Astrocyte of the spinal cord (primary cell): ENCODE measurements around the gene SUMO3.

Experiments
- DNase-seq: peaks from one replicate; pipeline ENCODE4 v3.0.0; 2011; ENCODE audit warnings: low read depth, low spot score
- H3K4me3 ChIP-seq: 2 replicates; pipeline ENCODE4 v1.5.1; 2011; ENCODE audit warnings: low read depth, mild to moderate bottlenecking, low read length, moderate library complexity
- in situ Hi-C: cut with HindIII; loops from 2 replicates; pipeline ENCODE4 v1.10.0; 2017; ENCODE audit warnings: low sequenced_read_pairs
- TF ChIP-seq, protein P1 (sequence below): IDR thresholded peaks from 2 replicates; pipeline ENCODE4 v1.5.1; 2012; ENCODE audit warnings: low read depth, mild to moderate bottlenecking, low read length, inconsistent platforms

SUMO3 gene

DNA sequence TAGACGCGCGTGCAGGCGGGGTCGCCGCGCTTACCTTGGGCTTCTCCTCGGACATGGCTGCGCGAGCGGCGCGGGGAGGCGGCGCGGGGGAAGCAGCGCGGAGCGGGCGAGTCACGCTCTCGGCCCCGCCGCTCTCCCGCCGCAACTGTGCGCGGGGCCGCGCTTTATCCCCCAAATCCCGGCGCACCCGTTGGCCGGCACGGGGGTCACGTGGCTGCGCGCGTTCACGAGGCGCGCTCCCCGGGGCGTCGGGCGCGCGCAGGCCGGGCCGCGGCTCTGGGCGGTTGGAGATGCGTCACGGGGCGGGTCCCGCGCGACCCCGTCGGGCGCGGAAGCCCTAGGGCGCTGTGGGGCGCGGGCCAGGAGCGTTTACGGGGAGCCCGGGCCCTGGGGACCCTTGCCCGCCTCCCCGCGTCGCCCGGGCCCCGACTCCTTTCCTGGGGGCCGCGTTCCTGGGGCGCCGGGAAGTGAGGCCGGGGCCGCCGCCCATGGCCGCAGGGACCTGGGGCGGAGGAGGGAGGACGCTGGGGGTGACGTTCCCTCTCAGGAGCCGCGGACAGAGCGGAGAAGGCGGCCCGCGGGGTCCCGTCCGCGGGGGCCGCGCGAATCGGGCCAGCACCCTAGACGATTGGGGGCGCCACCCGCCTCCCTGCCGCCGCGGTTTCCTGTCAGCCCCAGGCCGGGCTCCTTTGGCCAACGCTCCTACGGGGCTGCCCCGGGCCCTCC, at the start of gene SUMO3:
Gene SUMO3, minus strand, starts transcription at position 149 of the 726 bp plus-strand sequence. Its CDS starts 94 bp downstream, at position 55.
- peak; percentile 73 for DNase-seq
- TF ChIP-seq, protein P1, sequence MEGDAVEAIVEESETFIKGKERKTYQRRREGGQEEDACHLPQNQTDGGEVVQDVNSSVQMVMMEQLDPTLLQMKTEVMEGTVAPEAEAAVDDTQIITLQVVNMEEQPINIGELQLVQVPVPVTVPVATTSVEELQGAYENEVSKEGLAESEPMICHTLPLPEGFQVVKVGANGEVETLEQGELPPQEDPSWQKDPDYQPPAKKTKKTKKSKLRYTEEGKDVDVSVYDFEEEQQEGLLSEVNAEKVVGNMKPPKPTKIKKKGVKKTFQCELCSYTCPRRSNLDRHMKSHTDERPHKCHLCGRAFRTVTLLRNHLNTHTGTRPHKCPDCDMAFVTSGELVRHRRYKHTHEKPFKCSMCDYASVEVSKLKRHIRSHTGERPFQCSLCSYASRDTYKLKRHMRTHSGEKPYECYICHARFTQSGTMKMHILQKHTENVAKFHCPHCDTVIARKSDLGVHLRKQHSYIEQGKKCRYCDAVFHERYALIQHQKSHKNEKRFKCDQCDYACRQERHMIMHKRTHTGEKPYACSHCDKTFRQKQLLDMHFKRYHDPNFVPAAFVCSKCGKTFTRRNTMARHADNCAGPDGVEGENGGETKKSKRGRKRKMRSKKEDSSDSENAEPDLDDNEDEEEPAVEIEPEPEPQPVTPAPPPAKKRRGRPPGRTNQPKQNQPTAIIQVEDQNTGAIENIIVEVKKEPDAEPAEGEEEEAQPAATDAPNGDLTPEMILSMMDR: no peak
- in situ Hi-C loops: no loop called here
- peak within 1 kb of the TSS; percentile 62 for H3K4me3 ChIP-seq

DNA sequence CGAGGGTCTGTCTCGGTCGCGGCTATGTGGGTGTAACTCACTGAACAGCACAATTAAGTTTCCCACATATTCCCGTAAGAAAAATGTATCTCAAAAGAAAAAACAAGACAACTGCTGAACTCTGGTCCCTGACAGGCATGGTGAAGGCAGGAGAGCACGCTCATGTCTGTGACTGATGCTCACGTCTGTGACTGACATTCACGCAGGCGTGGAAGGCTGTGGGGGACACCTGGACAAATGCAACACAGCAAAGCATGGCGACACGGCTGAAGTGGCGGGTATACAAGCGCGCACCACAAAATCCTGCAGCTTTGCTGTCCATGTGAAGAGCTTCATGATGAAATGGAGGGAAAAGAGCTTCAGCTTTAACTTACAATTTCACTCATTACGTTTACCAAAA, 49.6 kb upstream of the SUMO3 start:
- in situ Hi-C loops: no loop called here

DNA sequence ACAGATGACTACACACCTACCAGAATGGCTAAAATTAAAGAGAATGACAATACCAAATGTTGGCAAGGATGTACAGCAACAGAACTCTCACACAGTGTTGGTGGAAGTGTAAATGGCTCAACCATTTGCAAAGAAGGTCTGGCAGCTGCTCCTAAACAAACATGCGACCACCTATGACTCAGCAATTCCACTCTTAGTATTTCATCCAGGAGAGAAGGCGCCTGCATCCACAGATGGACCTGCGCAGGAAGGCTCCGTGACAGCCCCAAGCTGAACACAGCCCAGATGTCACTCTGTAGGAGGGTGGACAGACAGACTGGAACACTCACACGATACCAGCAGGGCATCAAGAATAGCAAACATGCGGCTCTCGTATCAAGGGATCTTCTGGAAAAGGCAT, 48.9 kb upstream of the SUMO3 start:
- TF ChIP-seq, protein P1: no peak
- in situ Hi-C loops: no loop called here
- DNase-seq: peak; percentile 84
- H3K4me3 ChIP-seq: no peak overlapping the region

More for the DNA sequence above, 49.6 kb upstream of the SUMO3 start:
- H3K4me3 ChIP-seq: no peak overlapping the region
- TF ChIP-seq, protein P1: no peak
- no peak for DNase-seq

DNA sequence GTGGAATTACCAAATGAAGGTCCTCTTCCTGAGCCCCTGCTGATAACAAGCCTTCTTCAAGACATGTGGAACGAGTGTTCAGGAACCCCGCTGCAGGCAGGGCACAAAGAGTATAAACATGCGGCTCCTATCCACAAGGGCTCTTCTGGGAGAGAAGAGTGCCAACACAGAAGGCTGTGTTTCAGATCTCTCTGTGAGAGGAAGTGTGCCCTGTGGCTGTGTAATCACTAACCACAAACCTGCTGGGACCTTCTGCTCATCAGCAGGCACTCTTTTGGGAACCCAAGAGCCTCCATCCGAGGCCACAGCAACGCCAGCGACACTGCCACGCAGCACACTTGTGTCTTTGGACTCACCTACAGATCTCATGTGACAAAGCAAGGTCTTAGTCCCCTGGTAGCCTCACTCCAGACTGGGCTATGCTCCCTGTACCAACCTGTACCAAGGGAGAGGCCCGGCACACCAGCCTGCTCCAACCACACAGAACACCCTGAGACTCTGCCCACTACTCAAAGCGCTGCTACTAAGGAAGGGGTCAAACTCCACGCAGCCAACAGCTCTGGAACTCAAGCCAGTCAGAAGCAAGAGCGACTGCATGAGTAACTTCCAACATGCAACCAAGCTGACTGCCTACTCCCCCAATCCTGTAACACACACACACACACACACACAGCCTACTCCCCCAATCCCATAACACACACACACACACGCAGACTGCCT, 47.9 kb upstream of the SUMO3 start:
- peak; percentile 7 for DNase-seq
- H3K4me3 ChIP-seq: no peak overlapping the region
- in situ Hi-C loops: no loop called here
- TF ChIP-seq, protein P1: no peak

DNA sequence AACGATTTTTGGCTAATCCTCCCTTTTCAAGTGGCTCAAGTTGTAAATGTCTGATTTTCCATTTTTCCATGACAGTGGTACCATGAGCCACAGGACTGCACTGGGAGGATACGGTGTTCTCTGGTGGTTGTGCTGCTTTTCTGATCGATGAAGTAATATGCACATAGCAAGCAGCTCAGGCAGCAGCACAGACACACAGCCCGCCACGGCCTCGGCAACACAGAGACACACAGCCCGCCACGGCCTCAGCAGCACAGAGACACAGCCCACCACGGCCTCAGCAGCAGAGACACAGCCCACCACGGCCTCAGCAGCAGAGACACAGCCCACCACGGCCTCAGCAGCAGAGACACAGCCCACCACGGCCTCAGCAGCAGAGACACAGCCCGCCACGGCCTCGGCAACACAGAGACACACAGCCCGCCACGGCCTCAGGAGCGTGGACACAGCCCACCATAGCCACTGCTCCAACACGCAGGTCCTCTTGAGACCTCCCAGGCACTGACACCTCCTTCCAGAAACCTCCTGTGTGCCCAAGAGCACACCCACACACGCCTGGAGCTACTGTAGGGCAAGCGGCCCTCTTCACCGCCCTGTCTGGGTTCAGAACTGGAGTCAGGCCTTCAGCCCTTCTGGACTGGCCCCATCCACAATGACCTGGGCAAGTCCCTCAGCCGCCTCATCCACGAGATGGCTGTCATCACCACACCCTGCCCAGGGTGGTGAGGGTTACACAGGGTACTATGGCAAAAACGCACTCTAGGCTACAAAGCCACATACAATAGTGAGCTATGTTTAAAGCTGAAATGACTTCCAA, 45.2 kb upstream of the SUMO3 start:
- DNase-seq: no peak
- H3K4me3 ChIP-seq: no peak overlapping the region
- TF ChIP-seq, protein P1: no peak
- in situ Hi-C loops: no loop called here

DNA sequence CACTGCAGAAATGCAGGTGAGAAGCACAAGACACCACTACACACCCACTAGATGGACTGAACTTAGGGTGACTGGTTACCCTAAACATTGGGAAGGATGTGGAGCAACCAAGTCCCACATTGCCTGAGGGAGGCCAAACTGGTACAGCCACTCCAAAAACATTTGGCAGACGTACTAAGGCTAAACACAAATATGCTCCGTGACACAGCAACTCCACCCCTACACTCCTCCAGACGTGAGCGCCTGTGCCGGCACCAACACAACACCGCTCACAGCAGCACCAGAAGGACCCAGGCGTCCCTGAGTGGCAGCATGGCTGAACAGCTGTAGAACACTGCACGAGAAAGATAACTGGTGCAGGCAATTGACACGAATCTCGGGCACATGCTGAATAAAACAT, 40.9 kb upstream of the SUMO3 start:
- in situ Hi-C loops: no loop called here
- TF ChIP-seq, protein P1: no peak
- H3K4me3 ChIP-seq: no peak overlapping the region
- DNase-seq: no peak
